T-helper 2 cell treated with Interferon-gamma antibody and Interleukin-4, amounts not matched to agents 100 ng/mL and 5 ng/mL, for 36 hours (primary cell): ENCODE results near the gene PSPC1. TPM values are rescaled to one million over a fixed set of nuclear protein-coding genes. Genes with fewer than 3 reads are reported as not detected.
"Not testable (repeated sequence)": the region's sequence is repeated elsewhere in the genome, so short reads cannot be mapped to it uniquely, and the experiment has no call there.

Experiments
- intact Hi-C: fragments of 100-400 bp; cut with micrococcal nuclease; formaldehyde crosslinking; loops from one replicate; pipeline ENCODE4 v1.15.1; 2023
- total RNA-seq: library from RNA; stranded (reverse); gene quantifications from 2 replicates; pipeline ENCODE4 v1.2.3, GENCODE V29; 2022

The PSPC1 gene, protein sequence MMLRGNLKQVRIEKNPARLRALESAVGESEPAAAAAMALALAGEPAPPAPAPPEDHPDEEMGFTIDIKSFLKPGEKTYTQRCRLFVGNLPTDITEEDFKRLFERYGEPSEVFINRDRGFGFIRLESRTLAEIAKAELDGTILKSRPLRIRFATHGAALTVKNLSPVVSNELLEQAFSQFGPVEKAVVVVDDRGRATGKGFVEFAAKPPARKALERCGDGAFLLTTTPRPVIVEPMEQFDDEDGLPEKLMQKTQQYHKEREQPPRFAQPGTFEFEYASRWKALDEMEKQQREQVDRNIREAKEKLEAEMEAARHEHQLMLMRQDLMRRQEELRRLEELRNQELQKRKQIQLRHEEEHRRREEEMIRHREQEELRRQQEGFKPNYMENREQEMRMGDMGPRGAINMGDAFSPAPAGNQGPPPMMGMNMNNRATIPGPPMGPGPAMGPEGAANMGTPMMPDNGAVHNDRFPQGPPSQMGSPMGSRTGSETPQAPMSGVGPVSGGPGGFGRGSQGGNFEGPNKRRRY
- total RNA-seq = 60.9 and 62.5 TPM in 2 replicates

DNA sequence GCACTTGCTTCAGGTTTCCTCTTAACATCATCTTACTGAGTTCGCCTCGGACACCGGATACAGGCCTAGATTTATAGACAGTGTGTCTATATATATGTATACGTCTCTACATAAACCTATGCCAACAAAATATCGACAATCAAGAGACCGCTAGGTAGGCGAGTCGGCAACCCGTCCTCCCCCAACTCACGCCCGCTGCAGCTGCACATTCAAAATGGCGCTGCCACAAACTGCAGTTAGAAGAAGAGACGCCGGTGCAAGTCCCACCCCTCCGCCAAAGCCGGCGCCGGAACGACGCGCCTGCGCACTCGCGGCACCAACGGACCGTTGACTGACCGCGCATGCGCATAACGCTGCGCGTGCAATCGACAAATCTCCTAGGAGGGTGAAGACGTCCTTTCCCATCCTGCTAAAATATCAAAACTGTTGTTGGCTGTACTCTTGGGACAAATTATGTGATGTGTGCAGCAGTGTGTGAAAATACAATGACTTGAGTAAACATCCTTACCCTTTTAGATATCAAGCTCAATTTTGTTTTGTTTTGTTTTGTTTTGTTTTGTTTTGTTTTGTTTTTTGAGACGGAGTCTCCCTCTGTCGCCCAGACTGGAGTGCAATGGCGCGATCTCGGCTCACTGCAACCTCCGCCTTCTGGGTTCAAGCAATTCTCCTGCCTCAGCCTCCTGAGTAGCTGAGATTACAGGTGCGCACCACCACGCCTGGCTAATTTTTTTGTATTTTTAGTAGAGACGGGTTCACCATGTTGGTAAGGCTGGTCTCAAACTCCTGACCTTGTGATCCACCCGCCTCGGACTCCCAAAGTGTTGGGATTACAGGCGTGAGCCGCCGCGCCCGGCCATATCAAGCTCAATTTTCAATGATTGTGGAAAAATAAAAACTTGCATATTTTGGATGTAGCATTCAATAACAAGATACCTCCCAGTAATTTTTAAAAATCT is at the start of gene PSPC1:
TSS of gene PSPC1 (minus strand) at position 219 of the 956 bp plus-strand sequence. CDS start at position 31, 188 bp downstream.
- intact Hi-C loops = loop anchor here (1.0 to 5.0 kb wide), 4 partner anchors 80 to 177 kb away; partner anchors contain the start of genes MPHOSPH8 and ZMYM5

DNA sequence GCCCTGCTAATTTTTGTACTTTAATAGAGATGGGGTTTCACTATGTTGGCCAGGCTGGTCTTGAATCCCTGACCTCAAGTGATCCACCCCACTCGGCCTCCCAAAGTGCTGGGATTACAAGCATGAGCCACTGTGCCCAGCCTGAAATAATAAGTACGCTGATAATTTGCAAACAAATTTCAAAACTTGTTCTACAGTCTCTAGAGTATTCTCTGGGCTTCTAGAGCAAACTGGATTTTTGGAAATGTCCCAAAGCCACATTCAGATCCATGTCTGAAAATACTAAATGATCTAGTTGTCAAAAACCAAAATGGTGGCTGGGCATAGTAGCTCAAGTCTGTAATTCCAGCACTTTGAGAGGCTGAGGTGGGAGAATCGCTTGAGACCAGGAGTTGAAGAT is 39.9 kb upstream of the PSPC1 start:
- intact Hi-C loops = no loop called here

DNA sequence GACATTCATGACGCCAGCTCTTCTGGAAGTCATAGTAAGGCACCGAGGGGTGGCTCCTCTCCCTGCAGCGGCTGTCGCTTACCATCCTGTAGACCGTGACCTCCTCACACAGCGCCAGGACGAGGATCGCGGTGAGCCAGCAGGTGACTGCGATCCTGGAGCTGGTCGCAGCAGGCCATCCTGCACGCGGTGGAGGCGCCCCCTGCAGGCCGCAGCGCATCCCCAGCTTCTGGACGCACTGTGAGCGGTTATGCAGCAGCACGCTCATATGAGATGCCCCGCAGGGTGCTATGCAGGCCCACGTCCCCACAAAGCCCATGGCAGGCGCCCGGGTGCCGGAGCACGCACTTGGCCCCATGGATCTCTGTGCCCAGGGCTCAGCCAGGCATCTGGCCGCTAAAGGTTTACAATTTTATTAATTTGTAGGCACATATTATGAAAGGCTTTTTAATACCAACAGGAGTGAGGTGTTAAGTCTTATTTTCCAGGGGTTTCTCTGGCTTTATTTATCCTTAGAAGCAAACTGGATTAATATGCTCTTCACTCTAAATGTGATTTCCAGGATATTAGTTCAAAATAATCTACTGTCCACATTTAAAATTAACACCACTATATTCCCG is 35.6 kb upstream of the PSPC1 start:
- intact Hi-C loops = no loop called here

DNA sequence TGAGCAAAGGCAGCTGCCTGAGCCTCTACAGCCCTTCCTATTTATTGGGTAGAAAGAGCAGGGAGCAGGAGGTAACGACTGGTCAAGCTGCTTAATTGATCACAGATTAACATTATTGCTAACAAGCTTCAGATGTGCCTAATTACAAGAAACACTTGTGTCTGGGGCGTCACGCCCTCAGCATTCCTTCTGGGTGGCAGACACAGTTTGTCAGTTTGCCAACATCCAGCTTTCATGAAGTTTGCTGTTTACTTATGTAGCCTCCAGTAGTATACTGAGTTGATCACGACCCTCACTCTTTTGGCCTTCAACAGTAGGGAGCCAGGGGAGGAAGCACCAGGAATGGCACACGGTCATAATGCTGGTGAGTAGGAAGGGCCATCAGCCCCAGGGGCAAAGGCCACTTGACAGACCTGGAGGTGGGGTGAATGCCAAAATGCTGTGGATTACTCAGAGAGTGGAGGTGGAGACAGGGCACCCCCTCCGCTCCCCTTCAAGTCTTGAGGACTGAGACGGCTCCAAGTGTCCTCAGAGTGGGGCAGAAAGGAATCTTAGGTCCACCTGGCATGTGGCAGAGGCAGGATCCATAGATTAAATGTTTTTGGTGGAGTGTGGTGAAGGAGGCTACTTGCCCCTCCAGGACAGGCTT is 34.9 kb upstream of the PSPC1 start:
- intact Hi-C loops = no loop called here

GRCh38 chr13:19817106-19817505 is 34.4 kb upstream of the PSPC1 start:
- intact Hi-C loops = no loop called here

DNA sequence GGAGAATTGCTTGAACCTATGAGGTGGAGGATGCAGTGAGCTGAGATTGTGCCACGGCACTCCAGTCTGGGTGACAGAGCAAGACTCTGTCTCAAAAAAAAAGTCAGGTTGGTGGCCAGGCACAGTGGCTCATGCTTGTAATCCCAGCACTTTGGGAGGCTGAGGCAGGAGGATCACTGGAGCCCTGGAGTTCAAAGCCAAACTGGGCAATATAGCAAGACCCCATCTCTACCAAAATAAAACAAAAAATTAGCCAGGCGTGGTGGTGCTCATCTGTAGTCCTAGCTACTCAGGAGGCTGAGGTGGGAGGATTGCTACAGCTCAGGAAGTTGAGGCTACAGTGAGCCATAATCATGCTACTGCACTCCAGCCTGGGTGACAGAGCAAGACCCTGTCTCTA is 33.1 kb upstream of the PSPC1 start:
- intact Hi-C loops = not testable (repeated sequence)

- intact Hi-C loops = no loop called here
Observed at GRCh38 chr13:19810996-19811881, 28.5 kb upstream of the PSPC1 start.

GRCh38 chr13:19810151-19810550 is 27.4 kb upstream of the PSPC1 start:
- intact Hi-C loops = no loop called here

GRCh38 chr13:19805765-19806164 is 23.0 kb upstream of the PSPC1 start:
- intact Hi-C loops = no loop called here

GRCh38 chr13:19795956-19796355 is 13.2 kb upstream of the PSPC1 start:
- intact Hi-C loops = no loop called here

DNA sequence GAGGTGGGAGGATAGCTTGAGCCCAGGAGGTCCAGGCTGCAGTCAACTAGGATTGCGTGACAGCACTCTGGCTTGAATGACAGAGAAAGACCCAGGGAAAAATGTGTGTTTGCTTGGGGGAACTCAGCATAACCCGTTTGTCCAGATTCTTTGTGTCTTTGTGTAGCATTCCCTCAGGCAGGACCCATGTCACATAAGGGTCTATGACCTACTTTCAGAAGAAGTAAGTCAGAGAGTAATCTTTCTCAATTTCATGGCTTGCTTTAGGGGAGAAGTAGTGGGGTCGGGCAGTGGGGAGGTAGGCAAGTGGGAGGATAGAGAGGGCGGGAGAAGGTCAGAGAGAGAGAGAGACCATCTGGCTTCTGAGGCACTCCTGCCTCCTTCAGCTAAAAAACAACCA is 11.9 kb upstream of the PSPC1 start:
- intact Hi-C loops = no loop called here

DNA sequence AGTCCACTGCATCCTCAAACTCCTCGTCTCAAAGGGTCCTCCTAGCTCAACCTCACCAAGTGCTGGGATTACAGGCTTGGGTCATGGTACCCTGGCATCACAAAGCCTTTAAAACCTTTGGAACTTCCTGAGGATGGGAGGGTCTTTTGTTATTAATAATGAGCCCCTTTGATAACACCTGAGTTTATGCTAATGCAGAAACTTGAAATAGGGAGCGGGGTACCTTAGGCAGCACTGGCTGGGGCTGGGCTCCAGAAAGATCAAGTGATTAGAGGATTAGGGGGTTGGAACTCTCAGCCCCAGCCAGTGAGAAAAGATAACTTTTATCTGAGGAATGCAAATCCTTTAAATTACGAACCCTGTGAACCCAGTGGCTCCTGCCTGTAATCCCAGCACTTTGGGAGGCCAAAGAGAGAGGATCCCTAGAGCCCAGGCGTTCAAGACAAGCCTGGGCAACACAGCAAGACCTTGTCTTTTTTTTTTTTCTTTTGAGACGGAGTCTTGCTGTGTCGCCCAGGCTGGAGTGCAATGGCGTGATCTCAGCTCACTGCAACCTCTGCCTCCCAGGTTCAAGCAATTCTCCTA is 9.3 kb upstream of the PSPC1 start:
- intact Hi-C loops = no loop called here

DNA sequence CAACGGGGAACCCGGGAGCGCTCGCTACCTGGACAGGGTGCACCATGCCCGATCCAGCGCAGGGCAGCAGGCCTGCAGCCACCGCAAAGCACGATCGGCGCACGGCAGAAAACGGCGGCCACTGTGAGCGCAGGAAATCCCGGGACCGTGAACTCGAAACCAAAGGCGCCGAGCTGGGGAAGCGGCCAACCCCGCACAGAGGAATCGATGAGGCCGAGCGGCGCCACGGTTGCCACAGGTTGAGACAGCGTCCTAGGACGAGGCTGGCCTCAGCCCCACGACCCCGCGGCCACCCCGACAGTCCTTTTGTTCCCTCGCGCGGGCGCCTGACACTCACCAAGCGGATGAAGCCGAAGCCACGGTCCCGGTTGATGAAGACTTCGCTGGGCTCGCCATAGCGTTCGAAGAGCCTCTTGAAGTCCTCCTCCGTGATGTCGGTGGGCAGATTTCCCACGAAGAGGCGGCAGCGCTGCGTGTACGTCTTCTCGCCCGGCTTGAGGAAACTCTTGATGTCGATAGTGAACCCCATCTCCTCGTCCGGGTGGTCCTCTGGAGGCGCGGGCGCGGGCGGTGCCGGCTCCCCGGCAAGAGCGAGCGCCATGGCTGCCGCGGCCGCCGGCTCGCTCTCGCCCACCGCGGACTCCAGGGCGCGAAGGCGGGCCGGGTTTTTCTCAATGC is 557 bp downstream of the PSPC1 start:
- intact Hi-C loops = loop anchor here (1.0 to 5.0 kb wide), 4 partner anchors 81 to 178 kb away; partner anchors contain the start of genes MPHOSPH8 and ZMYM5

DNA sequence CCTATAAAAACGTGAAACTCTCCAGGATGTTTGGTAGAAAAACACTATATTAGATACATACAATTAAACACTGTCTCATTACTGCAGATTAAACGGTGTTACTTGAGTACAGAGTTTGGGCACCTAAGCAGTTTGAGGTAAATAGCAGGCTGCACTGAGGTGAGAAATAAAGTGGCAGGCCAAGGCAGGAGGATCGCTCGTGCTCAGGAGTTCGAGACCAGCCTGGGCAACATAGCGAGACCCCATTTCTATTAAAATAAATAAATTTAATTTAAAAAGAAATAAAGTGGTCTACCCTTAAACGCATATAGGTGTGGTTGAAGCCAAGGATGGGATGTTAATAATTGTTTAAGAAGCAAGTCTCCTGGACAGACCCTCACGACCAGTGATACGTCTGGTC is 1.2 kb downstream of the PSPC1 start:
- intact Hi-C loops = loop anchor here (5.0 kb wide), 1 partner anchor 84 kb away; no protein-coding TSS in a partner anchor

GRCh38 chr13:19780753-19781418 is 1.9 kb downstream of the PSPC1 start:
- intact Hi-C loops = loop anchor here (5.0 kb wide), 1 partner anchor 84 kb away; no protein-coding TSS in a partner anchor

DNA sequence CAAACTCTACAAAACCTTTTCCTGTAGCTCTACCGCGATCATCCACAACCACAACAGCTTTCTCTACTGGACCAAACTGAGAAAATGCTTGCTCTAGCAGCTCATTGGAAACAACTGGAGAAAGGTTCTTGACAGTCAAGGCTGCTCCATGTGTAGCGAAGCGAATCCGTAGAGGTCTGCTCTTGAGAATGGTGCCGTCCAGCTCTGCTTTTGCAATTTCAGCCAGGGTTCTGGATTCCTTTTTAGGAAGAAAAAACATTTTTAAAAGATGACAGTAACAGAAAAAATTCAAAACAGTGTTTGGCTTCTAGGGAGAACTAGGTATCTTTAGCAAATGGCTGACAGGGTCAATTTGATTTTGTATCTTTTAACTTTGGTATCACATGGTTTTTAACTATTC is 10.4 kb downstream of the PSPC1 start:
- intact Hi-C loops = no loop called here

GRCh38 chr13:19769854-19770253 is 12.9 kb downstream of the PSPC1 start:
- intact Hi-C loops = no loop called here

DNA sequence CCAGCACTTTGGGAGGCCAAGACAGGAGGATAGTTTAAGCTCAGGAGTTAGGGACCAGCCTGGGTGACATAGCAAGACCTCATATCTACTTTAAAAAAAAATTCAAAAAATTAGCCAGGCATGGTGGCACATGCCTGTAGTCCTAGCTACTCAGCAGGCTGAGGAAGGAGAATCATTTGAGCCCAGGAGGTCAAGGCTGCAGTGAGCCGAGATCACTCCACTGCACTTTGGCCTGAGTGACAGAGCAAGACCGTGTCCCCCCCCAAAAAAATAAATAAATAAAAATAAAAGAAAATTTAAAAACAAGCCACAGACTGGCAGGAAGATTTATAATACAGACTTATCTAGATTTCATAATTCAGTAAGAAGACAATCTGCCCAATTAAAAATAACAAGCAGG is 14.8 kb downstream of the PSPC1 start:
- intact Hi-C loops = no loop called here
